ENCODE results near the gene RAPGEF2. TPM values are rescaled to one million over a fixed set of nuclear protein-coding genes. Genes with fewer than 3 reads are reported as not detected.

RAPGEF2 gene, protein sequence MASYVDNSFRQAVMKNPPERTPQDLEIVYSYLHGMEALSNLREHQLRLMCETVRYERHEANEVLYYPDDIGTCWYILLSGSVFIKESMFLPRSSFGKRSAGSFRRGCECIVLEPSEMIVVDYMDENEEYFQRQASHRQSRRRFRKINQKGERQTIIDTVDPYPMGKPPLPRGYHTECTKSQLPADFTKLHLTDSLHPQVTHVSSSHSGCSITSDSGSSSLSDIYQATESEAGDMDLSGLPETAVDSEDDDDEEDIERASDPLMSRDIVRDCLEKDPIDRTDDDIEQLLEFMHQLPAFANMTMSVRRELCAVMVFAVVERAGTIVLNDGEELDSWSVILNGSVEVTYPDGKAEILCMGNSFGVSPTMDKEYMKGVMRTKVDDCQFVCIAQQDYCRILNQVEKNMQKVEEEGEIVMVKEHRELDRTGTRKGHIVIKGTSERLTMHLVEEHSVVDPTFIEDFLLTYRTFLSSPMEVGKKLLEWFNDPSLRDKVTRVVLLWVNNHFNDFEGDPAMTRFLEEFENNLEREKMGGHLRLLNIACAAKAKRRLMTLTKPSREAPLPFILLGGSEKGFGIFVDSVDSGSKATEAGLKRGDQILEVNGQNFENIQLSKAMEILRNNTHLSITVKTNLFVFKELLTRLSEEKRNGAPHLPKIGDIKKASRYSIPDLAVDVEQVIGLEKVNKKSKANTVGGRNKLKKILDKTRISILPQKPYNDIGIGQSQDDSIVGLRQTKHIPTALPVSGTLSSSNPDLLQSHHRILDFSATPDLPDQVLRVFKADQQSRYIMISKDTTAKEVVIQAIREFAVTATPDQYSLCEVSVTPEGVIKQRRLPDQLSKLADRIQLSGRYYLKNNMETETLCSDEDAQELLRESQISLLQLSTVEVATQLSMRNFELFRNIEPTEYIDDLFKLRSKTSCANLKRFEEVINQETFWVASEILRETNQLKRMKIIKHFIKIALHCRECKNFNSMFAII (N-terminal part only)
- 24.6 and 47.4 TPM in 2 replicates for total RNA-seq

GRCh38 chr4:159102622-159103383, at the start of gene RAPGEF2:
Gene RAPGEF2 (plus strand): TSS chr4:159103079. CDS start chr4:159104163, 1,084 bp downstream.

All from mammary microvascular endothelial cell (primary cell).